Right lobe of liver (tissue), 6 donors: ENCODE measurements around the gene C2orf81. TPM values are rescaled to one million over a fixed set of nuclear protein-coding genes. Genes with fewer than 3 reads are reported as not detected.

Source experiments
- ATAC-seq, 4 donors: fragments of 200-7000 bp; cut with Tn5 transposase; one replicate each; pipeline ENCODE4 v1.9.1; 2020; ENCODE audit warnings: mild to moderate bottlenecking in 4 of 4, moderate library complexity in 4 of 4
- DNase-seq, 3 donors: peaks; one replicate each; pipeline ENCODE4 v3.0.0-alpha.2; 2020
- H3K27ac ChIP-seq, 3 donors: fragments of 200-600 bp; one replicate each; pipeline ENCODE4 v1.8.0; 2022
- H3K27me3 ChIP-seq, 2 donors: fragments of 200-600 bp; one replicate each; pipeline ENCODE4 v1.8.0; 2022
- H3K36me3 ChIP-seq, 4 donors: fragments of 200-600 bp; sonication (generic) in 1 of 4; one replicate each; pipeline versions ENCODE4 v1.5.1 to v1.8.0; 2017 to 2022; ENCODE audit warnings: control low read depth in 1 of 4
- H3K4me1 ChIP-seq, 4 donors: fragments of 200-600 bp; sonication (generic) in 1 of 4; one replicate each; pipeline versions ENCODE4 v1.5.1 to v1.8.0; 2017 to 2022; ENCODE audit warnings: control low read depth in 1 of 4
- H3K4me3 ChIP-seq, 3 donors: fragments of 200-600 bp; one replicate each; pipeline ENCODE4 v1.8.0; 2022
- H3K9me3 ChIP-seq, 4 donors: fragments of 200-600 bp; sonication (generic) in 1 of 4; one replicate each; pipeline versions ENCODE4 v1.5.1 to v1.8.0; 2017 to 2022; ENCODE audit warnings: control low read depth in 1 of 4
- POLR2A ChIP-seq: fragments of 450-650 bp; IDR thresholded peaks from one replicate; pipeline ENCODE4 v1.6.1; 2017; ENCODE audit warnings: antibody characterized with exemption, mild to moderate bottlenecking
- WGBS: methylation state at CpG from one replicate; pipeline ENCODE4 v1.1.6; 2018; ENCODE audit warnings: low coverage, low lambda C conversion rate; ENCODE audit not compliant: insufficient coverage; ENCODE audit errors: missing lambda C conversion rate; 5-methylcytosine and 5-hydroxymethylcytosine counted together
- intact Hi-C, 2 donors: fragments of 100-400 bp; cut with DNase I; formaldehyde crosslinking; loops; one replicate each; pipeline versions ENCODE4 v1.11.2 to v1.14.1; 2022
- total RNA-seq, 6 experiments: library from RNA; depleted of rRNA in 2 of 6; stranded (reverse); fragments of >200 nt in 2 of 6; fragmentation: NEBNext Ultra II Directional in 3 of 6; extraction: Animal tissue kit (Norgen Biotek cat#: 25700) in 3 of 6; gene quantifications; one replicate each; pipeline versions ENCODE4 v1.1.0 to v1.2.4, GENCODE V29; 2016 to 2023
- TF ChIP-seq, protein P1 (sequence below), 4 donors: fragments of 200-600 bp in 3 of 4; fragments of 450-650 bp in 1 of 4; IDR thresholded peaks; one replicate each; pipeline versions ENCODE4 v1.5.1 to v1.8.0; 2016 to 2022; ENCODE audit warnings: antibody characterized with exemption in 4 of 4, mild to moderate bottlenecking in 2 of 4
- donor health status: DM: no; HTN: yes; CAD: no.
- donor health status: DM: no; HTN: no; CAD: no.
- donor health status: DM: no; HTN: no; CAD: no.
- donor health status: DM: no; HTN: yes; CAD: no.
- donor health status: DM: no; HTN: yes; CAD: no.

Gene C2orf81
- total RNA-seq, 6 experiments from 2014 or later, result 0.18 to 0.56 (median 0.31) TPM; not detected in 1

DNA sequence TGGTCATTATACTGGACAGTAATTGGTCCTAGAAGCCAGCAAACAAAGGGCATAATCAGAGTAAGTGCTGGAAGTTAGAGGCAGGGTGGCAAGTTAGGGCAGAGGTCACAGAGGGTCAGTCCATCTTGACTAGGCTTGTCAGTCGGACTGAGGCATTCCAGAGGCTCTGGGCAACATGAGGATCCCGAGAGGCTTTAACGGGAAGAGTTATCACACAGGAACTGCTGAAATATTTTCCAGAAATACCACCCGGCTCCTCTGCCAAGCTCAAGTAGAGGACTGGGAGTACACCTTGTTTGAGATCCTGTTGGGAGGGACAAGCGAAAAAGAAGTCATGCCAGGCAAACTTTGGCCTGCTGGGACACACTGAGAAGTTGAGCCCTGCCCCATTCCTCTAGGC lies 13.7 kb downstream of the C2orf81 start:
- DNase-seq (no peak), ATAC-seq (no peak)
- Histone ChIP-seq H3K4me1 (peaks cover 0 to under 1% (median 0%) of the 10 kb centered on the region in 4 donors), H3K4me3 (no peak overlapping the region), H3K27me3 (no peaks in the 10 kb centered on the region), H3K9me3 (no peaks in the 10 kb centered on the region), H3K36me3 (no peaks in the 10 kb centered on the region), H3K27ac (no peak overlapping the region)
- WGBS, result 44% methylated on average over 2 of the region's 5 CpGs
- intact Hi-C loops, result no loop called here
- TF ChIP-seq POLR2A, result no peak
- TF ChIP-seq, protein P1, sequence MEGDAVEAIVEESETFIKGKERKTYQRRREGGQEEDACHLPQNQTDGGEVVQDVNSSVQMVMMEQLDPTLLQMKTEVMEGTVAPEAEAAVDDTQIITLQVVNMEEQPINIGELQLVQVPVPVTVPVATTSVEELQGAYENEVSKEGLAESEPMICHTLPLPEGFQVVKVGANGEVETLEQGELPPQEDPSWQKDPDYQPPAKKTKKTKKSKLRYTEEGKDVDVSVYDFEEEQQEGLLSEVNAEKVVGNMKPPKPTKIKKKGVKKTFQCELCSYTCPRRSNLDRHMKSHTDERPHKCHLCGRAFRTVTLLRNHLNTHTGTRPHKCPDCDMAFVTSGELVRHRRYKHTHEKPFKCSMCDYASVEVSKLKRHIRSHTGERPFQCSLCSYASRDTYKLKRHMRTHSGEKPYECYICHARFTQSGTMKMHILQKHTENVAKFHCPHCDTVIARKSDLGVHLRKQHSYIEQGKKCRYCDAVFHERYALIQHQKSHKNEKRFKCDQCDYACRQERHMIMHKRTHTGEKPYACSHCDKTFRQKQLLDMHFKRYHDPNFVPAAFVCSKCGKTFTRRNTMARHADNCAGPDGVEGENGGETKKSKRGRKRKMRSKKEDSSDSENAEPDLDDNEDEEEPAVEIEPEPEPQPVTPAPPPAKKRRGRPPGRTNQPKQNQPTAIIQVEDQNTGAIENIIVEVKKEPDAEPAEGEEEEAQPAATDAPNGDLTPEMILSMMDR (IDR thresholded peaks at IDR 0.05), result no peak

- ATAC-seq (no peak), DNase-seq (no peak)
- no peak overlapping the region for H3K4me3 ChIP-seq
- no peaks in the 10 kb centered on the region for H3K4me1 ChIP-seq
- intact Hi-C loops, result no loop called here
- no peaks in the 10 kb centered on the region for H3K36me3 ChIP-seq
- TF ChIP-seq, protein P1 (IDR thresholded peaks at IDR 0.05), result no peak
- no peak for TF ChIP-seq POLR2A
- H3K27me3 ChIP-seq, result no peaks in the 10 kb centered on the region
- H3K9me3 ChIP-seq, result no peaks in the 10 kb centered on the region
- H3K27ac ChIP-seq, result no peak overlapping the region
Observed at GRCh38 chr2:74406035-74406434, 15.4 kb downstream of the C2orf81 start.

DNA sequence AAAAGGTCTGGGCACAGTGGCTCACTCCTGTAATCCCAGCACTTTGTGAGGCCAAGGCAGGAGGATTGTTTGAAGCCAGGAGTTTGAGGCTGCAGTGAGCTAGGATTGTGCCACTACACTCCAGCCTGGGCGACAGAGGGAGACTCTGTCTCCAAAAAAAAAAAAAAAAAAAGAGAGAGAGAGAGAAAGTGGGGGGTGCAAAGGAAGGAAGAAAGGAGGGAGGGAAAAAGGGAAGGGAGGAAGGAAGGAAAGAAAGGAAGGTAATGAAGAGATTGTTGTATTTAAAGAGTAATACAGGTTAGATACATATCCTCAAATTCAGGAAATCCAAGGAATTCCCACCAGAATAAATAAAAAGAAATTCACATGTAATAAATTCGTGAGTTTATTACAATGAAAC lies 19.5 kb downstream of the C2orf81 start:
- H3K27ac ChIP-seq, result no peak overlapping the region
- 51% methylated on average over 2 of the region's 2 CpGs for WGBS
- no peak overlapping the region for H3K4me3 ChIP-seq
- no peaks in the 10 kb centered on the region for H3K9me3 ChIP-seq
- no peaks in the 10 kb centered on the region for H3K27me3 ChIP-seq
- DNase-seq (no peak), ATAC-seq (no peak)
- intact Hi-C loops, result no loop called here
- TF ChIP-seq POLR2A, result no peak
- TF ChIP-seq, protein P1 (IDR thresholded peaks at IDR 0.05), result no peak
- no peaks in the 10 kb centered on the region for H3K36me3 ChIP-seq
- H3K4me1 ChIP-seq, result no peaks in the 10 kb centered on the region

- DNase-seq (no peak), ATAC-seq (peak; percentile 78 to 91 (median 82))
- no peak for TF ChIP-seq POLR2A
- TF ChIP-seq, protein P1 (IDR thresholded peaks at IDR 0.05), result peak; percentile 51 to 61 (median 56)
- no peaks in the 10 kb centered on the region for H3K9me3 ChIP-seq
- no peaks in the 10 kb centered on the region for H3K27me3 ChIP-seq
- intact Hi-C loops, result no loop called here
- H3K36me3 ChIP-seq, result no peaks in the 10 kb centered on the region
- no peak overlapping the region for H3K4me3 ChIP-seq
- H3K4me1 ChIP-seq, result no peaks in the 10 kb centered on the region
- no peak overlapping the region for H3K27ac ChIP-seq
Observed at GRCh38 chr2:74399785-74400184, 21.6 kb downstream of the C2orf81 start.

DNA sequence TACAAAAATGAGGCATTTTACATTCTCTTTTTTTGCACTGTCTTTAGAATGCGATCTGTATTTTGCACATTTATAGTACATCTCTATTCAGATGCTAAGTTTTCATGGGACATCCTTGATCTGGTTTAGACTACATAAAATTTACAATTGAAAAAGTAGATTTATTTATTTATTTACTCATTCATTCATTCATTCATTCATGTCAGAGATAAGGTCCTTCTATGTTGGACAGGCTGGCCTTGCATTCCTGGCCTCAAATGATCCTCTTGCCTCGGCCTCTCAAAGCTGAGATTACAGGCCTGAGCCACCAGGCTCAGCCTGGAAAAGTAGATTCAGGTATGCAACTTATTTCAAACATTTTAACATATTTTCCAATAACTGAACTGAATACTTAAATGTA lies 25.3 kb downstream of the C2orf81 start:
- intact Hi-C loops, result no loop called here
- Histone ChIP-seq H3K27me3 (no peaks in the 10 kb centered on the region), H3K36me3 (no peaks in the 10 kb centered on the region), H3K9me3 (no peaks in the 10 kb centered on the region), H3K4me3 (no peak overlapping the region), H3K4me1 (peaks cover 0 to 5% (median 2%) of the 10 kb centered on the region in 4 donors), H3K27ac (no peak overlapping the region)
- TF ChIP-seq POLR2A, result no peak
- TF ChIP-seq, protein P1 (IDR thresholded peaks at IDR 0.05), result no peak
- DNase-seq (no peak), ATAC-seq (no peak)
- WGBS, result 93% methylated on average over 2 of the region's 2 CpGs
